GM18505 (cell line): ENCODE results near the gene GNAS-AS1.

Experiments
- ATAC-seq: cut with Tn5 transposase; IDR thresholded peaks from one replicate; pipeline ENCODE4 v1.9.1; 2021; ENCODE audit not compliant: unreplicated experiment
- POLR2A ChIP-seq: IDR thresholded peaks from 4 replicates; pipeline ENCODE4 v1.6.1; 2011; ENCODE audit warnings: borderline replicate concordance; ENCODE audit not compliant: insufficient read depth, insufficient read length; ENCODE audit errors: extremely low read depth

The GNAS-AS1 gene

DNA sequence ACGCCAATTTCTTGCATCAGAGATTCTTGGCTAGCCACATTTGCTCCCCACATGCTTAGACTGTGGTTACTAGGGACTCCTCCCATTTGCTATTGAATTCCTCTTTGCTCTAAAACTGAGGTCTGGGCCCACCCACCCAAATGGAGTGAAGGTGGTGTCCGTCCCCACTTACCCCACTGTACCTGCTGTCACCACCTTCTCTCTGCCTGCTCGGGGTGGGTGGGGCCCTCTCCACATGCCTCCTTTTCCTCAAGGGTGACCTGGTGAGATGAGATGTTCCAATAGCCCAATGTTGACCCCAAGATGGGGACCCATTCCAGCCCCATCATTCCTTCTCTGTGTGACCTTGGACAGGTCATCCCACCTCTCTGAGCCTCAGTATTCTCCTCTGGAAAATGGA lies 74.6 kb downstream of the GNAS-AS1 start:
- no peak for ATAC-seq
- no peak for TF ChIP-seq POLR2A

DNA sequence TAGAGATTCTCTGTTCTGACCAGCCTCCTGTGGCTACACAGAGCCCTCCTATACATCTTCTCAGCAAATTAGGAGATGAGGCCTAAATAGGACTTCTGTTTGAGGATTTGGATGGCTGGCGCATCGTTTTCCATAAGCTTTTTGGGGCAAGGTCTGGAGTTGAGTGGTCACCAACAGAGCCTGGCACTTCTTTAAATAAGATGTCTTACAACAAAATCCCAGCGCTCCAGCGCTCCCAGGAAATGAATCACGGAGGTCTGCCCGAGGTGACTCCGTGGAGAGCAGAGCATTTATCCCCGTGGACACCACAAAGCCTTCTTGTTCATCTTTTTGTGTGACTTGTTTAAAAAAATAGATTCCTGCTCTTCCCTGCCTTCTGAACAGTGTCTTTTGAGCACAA lies 75.3 kb downstream of the GNAS-AS1 start:
- TF ChIP-seq POLR2A = no peak
- ATAC-seq = no peak

DNA sequence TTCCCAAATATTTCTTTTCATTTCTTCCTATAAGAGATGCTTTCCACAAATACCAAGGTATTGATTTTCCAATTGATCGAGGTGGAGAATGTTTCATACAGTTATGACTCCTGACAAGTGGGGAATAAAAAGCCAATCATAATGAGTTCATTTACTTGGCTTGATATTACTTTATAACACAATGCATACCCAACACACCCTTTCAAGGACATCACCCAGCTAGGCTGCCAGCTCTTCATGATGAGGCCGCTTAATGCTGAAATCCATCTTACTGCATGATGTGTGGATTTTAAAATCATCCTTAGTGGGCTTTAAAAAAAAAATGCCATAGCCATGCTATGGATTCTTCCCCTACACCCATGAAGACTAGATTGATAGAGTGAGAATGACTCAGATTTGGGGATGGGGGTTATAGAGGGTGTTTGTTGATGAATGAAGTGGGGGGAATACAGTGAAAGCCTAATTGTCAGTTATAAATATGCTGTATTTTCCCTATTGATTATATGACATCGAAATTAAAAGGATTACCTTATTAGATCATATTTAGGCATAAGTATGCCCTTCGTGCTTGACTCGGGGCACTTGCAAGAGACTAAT lies 75.9 kb downstream of the GNAS-AS1 start:
- ATAC-seq = no peak

DNA sequence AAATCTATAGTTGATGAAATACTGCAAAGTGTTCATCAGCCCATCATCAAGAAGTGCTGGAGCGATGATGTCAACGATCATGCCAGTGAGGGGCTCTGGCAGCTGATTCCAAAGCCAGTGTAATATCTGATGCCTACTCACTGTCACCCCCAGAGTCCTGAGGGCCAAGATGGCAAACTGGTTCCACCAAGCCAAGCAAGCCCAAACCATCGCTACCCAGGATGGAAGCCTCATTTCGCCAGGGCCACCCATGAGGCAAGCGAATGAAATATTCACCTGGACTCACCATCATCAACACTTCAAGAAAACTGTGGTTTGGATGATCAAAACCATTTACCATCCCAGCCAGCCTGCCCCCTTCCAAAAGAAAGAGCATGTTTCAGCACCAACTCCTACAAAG lies 76.5 kb downstream of the GNAS-AS1 start:
- TF ChIP-seq POLR2A = no peak
- ATAC-seq = no peak

More for the DNA sequence above, 75.9 kb downstream of the GNAS-AS1 start:
- TF ChIP-seq POLR2A = no peak

DNA sequence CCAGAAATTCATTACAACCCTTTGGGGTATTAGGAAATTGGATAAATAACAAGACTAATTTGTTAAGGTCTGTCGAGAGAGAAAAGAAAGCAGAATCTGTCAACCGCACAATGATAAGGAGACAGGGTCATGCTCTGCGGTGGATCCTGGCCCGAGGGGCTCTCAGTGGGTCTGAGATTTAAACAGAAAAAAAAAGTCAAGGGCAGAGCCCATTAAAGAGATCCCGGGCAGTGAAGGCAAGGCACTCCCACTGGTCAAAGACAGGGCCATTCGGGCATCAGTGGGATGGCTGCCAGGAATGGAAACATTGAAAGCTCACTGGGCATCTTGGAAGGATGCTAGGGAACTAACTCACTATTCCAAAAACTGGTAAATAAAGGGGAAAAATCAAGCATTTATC lies 77.9 kb downstream of the GNAS-AS1 start:
- no peak for ATAC-seq
- no peak for TF ChIP-seq POLR2A
